Stimulated activated CD4-positive, alpha-beta T cell treated with anti-CD3 and anti-CD28 coated beads, Interleukin-1b, Interleukin-23, amount 100 ng/mL, for 1 hour (primary cell): ENCODE data around the gene KIAA1614.

Source experiments
- DNase-seq, 2 donors: peaks; one replicate each; pipeline ENCODE4 v3.0.0-alpha.2; 2020; ENCODE audit warnings: low read depth in 2 of 2

KIAA1614 gene

DNA sequence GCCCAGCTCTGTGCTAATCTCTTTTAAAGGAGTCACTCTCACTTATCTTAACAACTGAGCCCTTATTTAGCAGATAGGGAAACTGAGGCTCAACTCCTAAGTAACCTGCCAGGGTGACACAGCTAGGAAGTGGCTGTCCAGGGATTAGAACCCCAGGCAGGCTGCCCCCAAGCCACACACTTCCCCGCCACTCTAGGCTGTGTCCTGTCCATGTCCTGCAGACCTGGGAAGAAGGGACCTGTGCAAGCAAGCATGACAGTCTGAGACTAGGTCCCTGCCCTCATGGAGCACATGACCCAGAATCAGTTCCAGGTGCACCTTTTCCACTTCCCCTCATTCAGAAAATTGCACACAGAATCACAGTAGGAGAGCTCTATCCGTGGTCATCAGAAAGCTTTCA lies 12.2 kb downstream of the KIAA1614 start:
- DNase-seq = no peak

- DNase-seq = no peak
Measured at GRCh38 chr1:180925471-180926051, 12.9 kb downstream of the KIAA1614 start.

DNA sequence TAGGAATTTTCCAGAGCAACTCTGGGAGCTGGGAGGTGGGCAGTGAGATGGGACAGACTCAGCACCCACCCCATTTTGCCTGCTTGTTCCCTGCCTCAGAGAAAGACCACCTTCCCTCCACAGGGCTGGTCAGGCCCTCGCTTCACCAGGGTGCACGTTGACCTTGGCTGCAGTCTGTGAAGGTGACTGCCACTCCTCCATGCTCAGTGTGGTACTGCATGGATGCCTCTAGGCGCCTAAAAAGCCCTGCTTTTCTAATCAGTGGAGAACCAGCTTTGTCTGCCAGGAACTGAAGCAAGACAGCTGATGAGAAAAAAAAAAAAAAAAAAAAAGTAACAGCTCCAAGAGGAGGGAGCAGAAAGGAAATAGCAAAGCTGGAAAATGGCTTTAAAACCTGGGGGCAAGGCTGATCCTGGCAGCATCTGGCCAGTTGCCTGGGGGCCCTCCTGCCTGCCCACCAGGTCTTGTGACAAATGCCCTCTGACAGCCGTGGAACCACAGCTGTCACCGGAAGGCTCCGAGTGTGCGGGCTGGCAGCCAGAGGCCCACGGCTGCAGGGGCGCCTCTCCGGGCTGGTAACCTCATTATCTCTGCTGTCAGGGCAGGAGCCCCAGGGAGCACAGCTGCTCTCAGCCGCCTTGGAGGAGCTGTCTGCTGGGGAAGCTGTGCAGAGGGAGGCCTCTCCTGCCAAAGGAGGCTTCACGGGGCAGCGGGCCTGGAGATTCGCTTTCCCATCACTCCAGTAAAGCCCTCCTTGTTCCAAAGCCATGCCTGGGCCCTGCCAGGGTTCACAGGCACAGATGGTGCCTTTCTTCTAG lies 13.7 kb downstream of the KIAA1614 start:
- DNase-seq = no peak

- DNase-seq = no peak
Measured at GRCh38 chr1:180927348-180927747, 14.7 kb downstream of the KIAA1614 start.

- DNase-seq = no peak
Measured at GRCh38 chr1:180927841-180928240, 15.1 kb downstream of the KIAA1614 start.

- DNase-seq = no peak
Measured at GRCh38 chr1:180928331-180929230, 15.9 kb downstream of the KIAA1614 start.

- no peak for DNase-seq
Measured at GRCh38 chr1:180929389-180929788, 16.7 kb downstream of the KIAA1614 start.

DNA sequence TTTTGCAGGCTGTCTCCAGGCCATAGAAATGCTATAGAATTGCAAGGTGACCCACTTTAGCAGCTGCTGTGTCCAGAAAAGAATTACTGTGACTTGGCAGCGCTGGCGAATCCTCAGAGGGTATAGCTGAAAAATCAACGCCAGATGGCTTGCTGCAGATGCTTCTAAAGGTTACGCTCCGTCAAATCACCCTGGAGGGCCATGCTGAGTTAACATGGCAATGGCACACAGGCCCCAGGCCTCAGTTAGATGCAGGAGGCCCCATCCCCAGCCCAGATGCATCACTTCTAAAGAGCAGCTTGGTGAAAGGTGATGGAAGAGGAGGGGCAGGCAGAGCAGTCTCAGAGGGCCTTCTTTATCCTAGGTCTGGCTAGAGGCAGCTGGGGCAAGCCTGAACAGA lies 18.0 kb downstream of the KIAA1614 start:
- DNase-seq = no peak

GRCh38 chr1:180931529-180931928 lies 18.8 kb downstream of the KIAA1614 start:
- no peak for DNase-seq

DNA sequence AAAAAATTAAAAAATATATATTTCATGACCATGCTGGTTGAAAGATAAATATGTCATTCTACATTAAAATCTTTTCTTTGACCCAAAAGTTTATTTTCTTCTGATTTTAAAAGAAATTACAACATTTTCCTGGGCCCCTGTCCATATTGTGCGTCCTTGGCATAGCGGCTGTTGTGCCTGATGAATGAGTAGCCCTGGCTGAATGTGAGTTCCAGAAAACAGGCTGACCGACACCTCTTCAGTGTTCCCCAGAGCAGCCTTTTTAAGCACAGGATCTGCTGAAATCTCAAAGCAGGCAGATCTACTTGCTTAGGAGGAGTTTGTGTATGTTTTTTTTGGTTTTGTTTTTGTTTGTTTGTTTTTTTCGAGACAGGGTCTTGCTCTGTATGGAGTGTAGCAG lies 19.7 kb downstream of the KIAA1614 start:
- no peak for DNase-seq

DNA sequence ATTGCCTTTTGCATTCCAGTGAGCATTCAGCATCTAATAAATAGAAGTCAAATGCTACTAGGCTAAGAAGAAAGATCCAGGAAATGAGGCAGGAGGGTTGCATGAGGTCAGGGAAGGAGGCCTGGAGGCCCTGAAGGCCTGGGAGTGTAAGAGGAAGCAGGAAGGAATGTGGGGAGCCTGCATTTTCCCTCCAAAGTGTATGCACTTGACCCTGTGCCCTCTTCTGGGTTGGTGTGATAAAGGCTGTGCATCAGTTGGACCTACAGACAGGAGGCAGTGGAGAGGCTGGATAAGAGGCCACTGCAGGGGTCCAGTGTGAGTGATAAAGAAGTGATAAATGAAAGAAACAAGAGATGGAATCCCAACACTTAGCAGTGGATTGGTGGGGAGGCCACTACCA lies 20.4 kb downstream of the KIAA1614 start:
- DNase-seq = no peak

DNA sequence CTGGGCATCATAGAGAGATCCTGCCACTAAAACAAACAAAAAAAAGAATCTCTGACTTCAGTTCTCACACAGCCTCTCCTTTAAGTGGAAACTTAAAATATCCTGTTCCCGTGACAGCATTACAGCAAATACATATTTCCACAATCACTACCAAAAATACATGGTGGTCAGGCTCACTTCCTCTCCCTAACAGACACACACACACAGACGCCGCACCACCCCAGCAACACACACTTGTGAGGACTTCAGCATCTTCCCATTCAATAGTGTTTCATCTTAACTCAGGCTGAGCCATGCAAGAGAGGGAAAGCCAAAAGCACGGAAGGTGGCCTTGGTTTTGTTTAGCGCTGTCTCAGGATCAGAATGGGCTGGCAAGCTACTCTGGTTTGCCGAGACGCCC lies 21.9 kb downstream of the KIAA1614 start:
- no peak for DNase-seq

DNA sequence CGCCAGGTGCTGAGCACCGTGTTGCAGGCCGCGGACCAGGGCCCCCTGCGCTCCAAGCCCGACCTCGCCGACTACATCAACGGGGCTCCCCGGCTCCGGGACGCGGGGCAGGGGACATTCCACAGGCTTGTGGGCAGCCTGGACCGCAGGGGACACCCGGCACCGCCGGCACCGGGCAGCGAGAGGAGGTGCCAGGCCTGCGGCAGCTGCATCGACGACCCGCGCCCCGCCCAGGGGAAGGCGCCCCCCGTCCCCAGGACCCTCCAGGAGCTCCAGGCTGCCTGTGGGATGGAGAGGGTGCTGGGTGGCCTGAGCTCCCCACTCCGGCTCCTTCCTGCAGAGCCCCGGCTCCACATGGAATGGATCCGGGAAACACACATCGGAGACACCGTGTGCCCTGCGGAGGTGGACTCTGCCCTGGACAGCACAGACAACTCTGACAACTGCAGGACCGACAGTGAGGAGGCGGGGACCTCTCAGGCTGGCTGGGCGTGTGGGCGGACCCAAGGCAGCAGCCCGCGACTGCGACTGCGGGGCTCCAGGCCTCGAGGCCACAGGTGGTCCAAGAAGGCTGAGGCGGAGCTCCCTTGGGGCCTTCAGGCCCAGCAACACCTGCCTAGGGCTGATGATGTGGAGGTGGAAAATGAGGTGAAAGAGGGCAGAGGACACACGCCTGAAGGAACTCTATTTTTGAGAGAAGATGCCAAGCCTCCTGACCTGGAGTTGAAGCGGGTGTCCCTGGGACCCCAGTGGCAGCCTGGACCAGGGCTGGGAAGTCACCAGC lies 22.8 kb downstream of the KIAA1614 start:
- no peak for DNase-seq

GRCh38 chr1:180936110-180937011 lies 23.7 kb downstream of the KIAA1614 start:
- DNase-seq = no peak

DNA sequence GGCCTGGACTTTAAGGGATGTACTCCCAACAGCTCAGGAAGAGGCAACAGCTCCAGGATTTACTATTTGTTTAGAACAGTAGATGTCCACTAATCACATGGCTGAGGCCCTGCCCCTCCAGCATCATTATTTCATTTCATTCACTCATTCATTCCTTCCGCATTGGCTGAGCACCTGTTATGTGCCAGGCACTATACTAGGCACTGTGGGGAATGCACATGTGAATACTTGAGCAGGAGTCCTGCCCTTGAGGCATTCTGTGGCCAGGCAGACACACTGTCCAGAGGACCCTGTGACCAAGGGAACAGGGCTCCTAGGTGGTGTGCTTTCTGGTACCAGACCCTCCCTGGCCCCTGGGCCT lies 24.3 kb downstream of the KIAA1614 start:
- no peak for DNase-seq

GRCh38 chr1:180937624-180938225 lies 25.0 kb downstream of the KIAA1614 start:
- no peak for DNase-seq

DNA sequence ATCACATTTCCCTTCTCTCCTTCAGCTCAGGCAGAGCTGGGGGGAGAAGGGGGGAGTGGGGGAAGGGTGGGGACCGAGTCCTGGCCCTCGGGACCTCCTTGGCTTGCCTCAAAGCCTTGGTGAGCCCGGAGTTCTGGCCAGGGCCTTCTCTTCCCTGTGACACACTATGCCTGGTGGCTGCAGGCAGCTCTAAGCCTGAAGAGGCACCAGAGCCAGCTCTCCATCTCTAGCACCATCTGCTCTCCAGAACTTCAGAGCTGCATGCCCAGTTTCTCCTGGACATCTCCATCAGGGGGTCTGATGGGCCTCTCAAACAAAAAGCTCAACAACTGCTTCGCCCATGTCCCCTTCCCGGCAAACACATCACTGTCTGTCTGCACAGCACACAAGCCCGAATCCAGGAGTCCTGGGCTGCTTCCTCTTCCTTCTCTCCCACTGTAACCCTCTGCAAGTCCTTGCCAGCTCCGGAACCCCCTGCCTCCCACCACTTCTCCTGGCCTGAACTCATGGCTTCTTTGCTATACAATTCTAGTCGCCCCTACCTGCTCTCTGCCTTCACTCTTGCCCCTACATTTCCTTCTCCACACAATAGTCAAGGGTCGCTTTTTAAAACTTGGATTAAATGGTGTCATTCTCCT lies 26.5 kb downstream of the KIAA1614 start:
- DNase-seq = no peak

DNA sequence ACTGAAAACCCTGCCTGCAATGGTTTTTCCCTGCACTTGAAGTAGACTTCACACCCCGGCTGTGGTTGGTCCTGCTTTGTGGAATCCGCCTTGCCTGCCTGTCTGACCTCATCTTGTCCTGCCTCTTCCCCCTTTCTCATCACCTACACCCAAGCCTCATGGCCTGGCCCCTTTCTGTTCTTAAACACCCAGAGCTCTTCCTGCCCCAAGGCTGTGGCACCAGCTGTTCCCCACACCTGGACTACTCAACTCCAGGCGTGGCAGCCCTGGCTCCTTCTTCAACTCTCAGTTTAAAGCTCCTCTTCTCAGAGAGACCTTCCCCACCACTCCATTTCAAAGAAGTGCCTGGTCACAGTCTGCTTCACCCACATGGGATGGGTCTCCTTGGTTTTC lies 27.0 kb downstream of the KIAA1614 start:
- no peak for DNase-seq

DNA sequence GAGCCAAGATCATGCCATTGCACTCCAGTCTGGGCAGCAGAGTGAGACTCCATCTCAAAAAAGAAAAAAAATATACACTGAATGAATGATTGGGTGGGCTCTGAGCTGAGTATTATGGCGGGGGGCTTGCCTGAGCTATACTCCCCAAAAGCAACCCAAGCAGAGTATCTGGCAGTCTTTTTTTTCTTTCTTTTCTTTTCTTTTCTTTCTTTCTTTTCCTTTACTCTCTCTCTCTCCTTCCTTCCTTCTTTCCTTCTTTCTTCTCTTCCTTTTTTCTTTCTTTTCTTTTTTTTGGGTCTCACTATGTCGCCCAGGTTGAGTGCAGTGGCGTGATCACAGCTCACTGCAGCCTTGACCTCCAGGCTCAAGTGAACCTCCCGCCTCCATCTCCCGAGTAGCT lies 27.7 kb downstream of the KIAA1614 start:
- DNase-seq = no peak
